Measurements from ENCODE around the gene HSFX4.
"Not testable (repeated sequence)": the region's sequence is repeated elsewhere in the genome, so short reads cannot be mapped to it uniquely, and the experiment has no call there.

Gene HSFX4

DNA sequence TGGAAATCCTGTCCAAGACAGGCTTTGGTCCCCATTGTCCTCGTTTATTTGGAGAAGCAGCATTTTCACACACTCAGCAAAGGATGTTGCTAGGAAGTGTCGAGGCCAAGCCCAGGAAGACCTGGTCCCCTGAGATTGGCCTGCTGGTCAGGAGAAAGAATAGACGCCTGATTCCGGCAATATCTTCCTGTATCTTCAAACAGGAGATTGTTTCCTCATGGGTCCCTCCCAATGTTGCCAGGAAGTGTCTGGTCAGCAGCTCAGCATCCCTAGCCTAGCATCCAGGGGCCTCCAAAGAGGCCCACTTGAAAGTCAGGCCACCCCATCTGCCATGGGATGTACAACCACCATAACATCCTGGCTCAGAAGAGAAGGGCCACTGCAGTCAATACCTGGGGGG is 2.0 kb downstream of the HSFX4 start:
- not testable (repeated sequence) for H3K27me3 ChIP-seq (replicated peaks; ENCODE audit: control insufficient read depth, insufficient read depth, low read length); H3K36me3 ChIP-seq (ENCODE audit: control insufficient read depth, insufficient read depth, low read length); H3K4me3 ChIP-seq (replicated peaks; ENCODE audit: low read depth, low read length); DNase-seq (ENCODE audit: extremely low read depth, insufficient read length)

DNA sequence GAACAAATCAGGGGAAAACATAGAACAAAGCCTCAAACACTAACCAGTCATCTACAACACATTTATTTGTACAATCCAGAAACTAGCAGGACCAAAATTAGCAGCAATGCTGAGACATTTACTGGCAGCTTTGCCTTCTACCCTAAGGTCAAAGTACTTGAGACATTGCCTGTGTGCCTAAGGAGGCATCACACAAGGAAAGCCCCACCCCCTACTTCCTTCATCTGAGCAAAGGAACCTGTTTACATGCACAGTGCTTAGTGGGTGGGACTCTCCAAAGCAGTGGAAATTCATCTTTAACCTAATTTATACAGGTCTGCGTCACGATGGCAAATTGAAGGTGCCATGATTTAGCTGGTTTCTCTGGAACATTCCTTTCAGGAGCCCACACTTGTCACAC is 2.8 kb downstream of the HSFX4 start:
- not testable (repeated sequence) for H3K4me3 ChIP-seq (replicated peaks; ENCODE audit: low read depth, low read length); H3K36me3 ChIP-seq (ENCODE audit: control insufficient read depth, insufficient read depth, low read length); H3K27me3 ChIP-seq (replicated peaks; ENCODE audit: control insufficient read depth, insufficient read depth, low read length); DNase-seq (ENCODE audit: extremely low read depth, insufficient read length)

DNA sequence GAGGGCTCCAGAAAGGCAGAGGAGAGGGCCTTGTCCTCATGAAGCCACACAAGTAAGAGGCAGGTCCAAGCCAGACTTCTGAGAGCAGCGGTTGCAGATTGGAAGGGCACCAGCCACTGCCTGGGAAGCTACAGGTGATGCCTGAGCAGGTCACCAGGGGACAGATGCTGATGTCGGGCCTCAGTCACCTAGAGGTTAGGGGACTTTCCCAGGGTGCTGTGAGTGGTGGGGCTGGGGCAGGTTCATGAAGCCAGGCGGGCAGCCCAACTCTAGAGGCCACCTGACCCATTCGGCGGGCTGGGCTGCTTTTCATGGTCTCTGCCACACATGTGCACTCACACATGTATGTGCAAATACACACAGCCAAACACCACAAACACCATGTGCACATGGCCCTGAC is 3.6 kb downstream of the HSFX4 start:
- H3K36me3 ChIP-seq (ENCODE audit: control insufficient read depth, insufficient read depth, low read length); DNase-seq (ENCODE audit: extremely low read depth, insufficient read length); H3K4me3 ChIP-seq (replicated peaks; ENCODE audit: low read depth, low read length); H3K27me3 ChIP-seq (replicated peaks; ENCODE audit: control insufficient read depth, insufficient read depth, low read length): not testable (repeated sequence)

DNA sequence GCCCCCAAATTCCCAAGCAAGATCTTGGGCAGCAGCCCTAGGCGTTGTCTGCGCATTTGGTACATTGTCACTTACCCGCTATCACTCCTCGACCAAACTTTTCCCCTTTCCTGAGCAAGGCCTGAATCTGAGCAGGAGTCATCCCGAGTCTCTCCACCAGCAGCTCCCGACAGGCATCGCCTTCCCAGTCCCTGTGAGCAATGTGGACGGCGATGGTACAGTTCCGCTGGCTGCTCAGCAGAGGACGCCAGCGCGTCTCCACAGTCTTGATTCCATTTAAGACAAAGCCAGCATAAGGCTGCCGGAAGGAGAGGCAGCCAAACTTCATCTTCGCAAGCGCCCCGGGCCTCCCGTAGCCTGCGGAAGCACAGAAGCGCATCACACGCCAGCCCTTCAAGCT is 4.2 kb downstream of the HSFX4 start:
- H3K36me3 ChIP-seq (ENCODE audit: control insufficient read depth, insufficient read depth, low read length); DNase-seq (ENCODE audit: extremely low read depth, insufficient read length); H3K27me3 ChIP-seq (replicated peaks; ENCODE audit: control insufficient read depth, insufficient read depth, low read length); H3K4me3 ChIP-seq (replicated peaks; ENCODE audit: low read depth, low read length): not testable (repeated sequence)

DNA sequence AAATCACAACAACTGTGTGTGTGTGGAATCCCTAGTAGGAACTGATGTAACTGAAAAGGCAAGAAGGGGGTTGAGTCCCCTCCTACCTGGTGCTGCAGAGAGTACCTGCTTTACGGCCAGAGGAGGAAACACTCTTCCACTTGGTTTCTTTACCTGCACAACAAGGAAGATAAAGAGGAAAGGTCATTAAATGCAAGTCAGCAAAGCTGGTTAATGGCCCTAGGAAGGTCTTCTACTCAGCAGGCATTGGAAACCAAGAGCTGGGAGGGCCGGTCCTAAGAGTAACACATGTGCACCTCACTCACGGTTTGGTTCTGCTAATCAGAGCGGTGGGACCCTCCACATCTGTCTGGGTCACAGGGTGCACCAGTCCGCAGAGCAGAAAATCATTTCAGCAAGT is 8.0 kb downstream of the HSFX4 start:
- DNase-seq (ENCODE audit: extremely low read depth, insufficient read length); H3K36me3 ChIP-seq (ENCODE audit: control insufficient read depth, insufficient read depth, low read length); H3K27me3 ChIP-seq (replicated peaks; ENCODE audit: control insufficient read depth, insufficient read depth, low read length): not testable (repeated sequence)
- H3K4me3 ChIP-seq (replicated peaks; ENCODE audit: low read depth, low read length): peak overlapping the region; percentile 71

DNA sequence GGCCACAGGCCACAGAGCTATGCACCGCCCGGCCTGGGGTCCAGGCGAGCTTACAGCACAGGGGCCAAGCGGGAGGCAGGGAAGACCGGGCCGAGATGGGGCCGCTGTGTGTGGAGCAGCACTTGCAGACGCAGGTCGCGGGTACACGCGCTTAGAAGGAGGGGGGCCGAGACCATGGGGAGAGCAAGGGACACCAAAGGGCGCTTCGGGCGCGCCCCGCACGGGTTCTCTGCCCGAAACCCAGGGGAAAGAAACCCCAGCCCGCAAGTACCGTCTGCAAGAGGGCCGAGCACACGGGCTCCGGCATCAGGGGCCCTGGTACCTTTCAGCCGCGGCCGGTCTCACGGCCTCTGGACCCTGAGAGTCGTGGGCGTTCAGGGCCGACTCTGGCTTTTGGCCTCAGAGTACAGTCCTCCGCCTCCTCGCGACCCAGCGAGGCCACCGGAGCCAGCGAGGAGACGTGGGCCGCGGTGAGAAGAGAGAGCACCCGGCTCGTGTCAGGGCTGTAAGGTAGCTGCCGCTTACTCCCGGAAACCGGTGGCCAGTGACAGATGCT is 8.6 kb downstream of the HSFX4 start:
- Histone ChIP-seq H3K27me3 (replicated peaks; ENCODE audit: control insufficient read depth, insufficient read depth, low read length) (no peaks in the 10 kb centered on the region), H3K36me3 (ENCODE audit: control insufficient read depth, insufficient read depth, low read length) (peaks cover 2% of the 10 kb centered on the region; the same call in 1 of the 2 replicates), H3K4me3 (replicated peaks; ENCODE audit: low read depth, low read length) (peak overlapping the region; percentile 71)
- TF ChIP-seq, protein P1, sequence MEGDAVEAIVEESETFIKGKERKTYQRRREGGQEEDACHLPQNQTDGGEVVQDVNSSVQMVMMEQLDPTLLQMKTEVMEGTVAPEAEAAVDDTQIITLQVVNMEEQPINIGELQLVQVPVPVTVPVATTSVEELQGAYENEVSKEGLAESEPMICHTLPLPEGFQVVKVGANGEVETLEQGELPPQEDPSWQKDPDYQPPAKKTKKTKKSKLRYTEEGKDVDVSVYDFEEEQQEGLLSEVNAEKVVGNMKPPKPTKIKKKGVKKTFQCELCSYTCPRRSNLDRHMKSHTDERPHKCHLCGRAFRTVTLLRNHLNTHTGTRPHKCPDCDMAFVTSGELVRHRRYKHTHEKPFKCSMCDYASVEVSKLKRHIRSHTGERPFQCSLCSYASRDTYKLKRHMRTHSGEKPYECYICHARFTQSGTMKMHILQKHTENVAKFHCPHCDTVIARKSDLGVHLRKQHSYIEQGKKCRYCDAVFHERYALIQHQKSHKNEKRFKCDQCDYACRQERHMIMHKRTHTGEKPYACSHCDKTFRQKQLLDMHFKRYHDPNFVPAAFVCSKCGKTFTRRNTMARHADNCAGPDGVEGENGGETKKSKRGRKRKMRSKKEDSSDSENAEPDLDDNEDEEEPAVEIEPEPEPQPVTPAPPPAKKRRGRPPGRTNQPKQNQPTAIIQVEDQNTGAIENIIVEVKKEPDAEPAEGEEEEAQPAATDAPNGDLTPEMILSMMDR (IDR thresholded peaks at IDR 0.05; ENCODE audit: insufficient read depth, low read length, poor library complexity, severe bottlenecking): no peak
- DNase-seq (ENCODE audit: extremely low read depth, insufficient read length): no peak

DNA sequence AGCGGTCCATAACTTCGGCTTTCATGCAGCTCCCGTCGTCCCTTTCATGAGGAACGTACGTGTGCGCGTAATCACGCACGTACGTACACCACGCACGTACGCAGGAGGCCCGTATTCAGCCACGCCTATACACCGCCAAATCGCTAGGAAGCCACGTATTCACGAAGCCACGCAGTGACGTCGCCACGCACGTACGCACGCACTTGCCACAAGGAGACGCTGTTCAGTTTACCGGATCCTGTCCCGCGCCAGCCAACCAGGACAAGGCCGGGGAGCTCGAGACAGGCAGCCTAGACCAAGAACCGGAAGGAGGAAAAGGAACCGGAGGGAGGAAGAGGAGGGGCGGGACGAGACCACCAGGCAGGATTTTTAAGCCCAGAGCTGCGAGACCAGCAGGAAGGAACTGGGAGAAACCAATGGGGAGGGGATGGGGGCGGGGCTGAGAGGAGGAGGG is 9.1 kb downstream of the HSFX4 start, which contains the start of gene EOLA2:
Gene EOLA2 (minus strand): TSS at position 65 of the 454 bp plus-strand sequence. CDS start 4,617 bp downstream, outside the sequence.
- H3K4me3 ChIP-seq (replicated peaks; ENCODE audit: low read depth, low read length): peak within 1 kb of the TSS; percentile 71
- H3K36me3 ChIP-seq (ENCODE audit: control insufficient read depth, insufficient read depth, low read length): peaks cover 2% of the 10 kb centered on the region; the same call in 1 of the 2 replicates
- TF ChIP-seq, protein P1 (IDR thresholded peaks at IDR 0.05; ENCODE audit: insufficient read depth, low read length, poor library complexity, severe bottlenecking): peak; percentile 47
- DNase-seq (ENCODE audit: extremely low read depth, insufficient read length): peak; percentile 93
- H3K27me3 ChIP-seq (replicated peaks; ENCODE audit: control insufficient read depth, insufficient read depth, low read length): no peaks in the 10 kb centered on the region

DNA sequence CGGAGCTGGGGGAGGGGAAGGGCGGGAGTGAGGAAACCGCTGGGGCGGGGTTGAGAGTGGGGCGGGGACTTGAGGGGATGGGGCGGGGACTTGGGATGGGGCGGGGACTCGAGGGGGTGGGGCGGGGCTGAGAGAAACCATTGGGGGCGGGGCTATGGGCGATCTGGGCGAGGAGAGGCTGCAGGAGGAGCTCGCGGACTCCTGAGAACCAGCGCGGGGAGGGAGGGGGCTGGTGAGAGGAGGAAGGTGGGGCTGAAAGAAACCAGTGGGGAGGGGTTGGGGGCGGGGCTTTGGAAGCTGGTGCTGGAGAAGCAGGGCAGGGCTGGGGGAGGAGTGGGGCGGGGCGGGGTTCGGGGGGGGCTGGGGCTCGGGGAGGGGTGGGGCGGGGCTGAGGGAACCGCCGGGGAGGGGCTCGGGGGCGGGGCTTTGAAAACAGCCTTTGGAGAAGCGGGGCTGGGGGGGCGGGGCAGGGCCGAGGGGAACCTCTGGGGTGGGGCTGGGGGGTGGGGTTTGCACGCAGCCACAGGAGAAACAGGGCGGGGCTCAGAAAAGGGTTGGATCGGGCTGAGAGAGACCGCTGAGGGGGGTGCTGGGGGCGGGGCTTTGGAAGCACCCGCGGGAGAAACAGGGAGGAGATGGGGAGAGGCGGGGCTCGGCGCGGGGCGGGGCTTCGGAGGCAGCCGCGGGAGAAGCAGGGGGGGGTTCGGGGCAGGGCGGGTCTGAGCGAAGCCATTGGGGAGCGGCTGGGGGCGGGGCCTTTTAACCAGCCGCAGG is 9.7 kb downstream of the HSFX4 start:
- peak overlapping the region; percentile 42 for H3K4me3 ChIP-seq (replicated peaks; ENCODE audit: low read depth, low read length)
- H3K36me3 ChIP-seq (ENCODE audit: control insufficient read depth, insufficient read depth, low read length): peaks cover under 1% of the 10 kb centered on the region; the same call in 1 of the 2 replicates
- TF ChIP-seq, protein P1 (IDR thresholded peaks at IDR 0.05; ENCODE audit: insufficient read depth, low read length, poor library complexity, severe bottlenecking): no peak
- H3K27me3 ChIP-seq (replicated peaks; ENCODE audit: control insufficient read depth, insufficient read depth, low read length): no peaks in the 10 kb centered on the region
- DNase-seq (ENCODE audit: extremely low read depth, insufficient read length): peak; percentile 88

Data from GM06990 (cell line).